Mesenchymal stem cell (in vitro differentiated cells and primary cell): ENCODE measurements around the gene NTS.

Source experiments
- DNase-seq: peaks from one replicate; pipeline ENCODE4 v3.0.0-alpha.2; 2013
- H2AFZ ChIP-seq: one replicate; pipeline ENCODE4 v1.6.1; 2013; ENCODE audit warnings: low read depth, mild to moderate bottlenecking, control low read depth, inconsistent platforms, low read length, moderate library complexity
- H2AK5ac ChIP-seq: 2 replicates; pipeline ENCODE4 v1.6.1; 2013; ENCODE audit warnings: low read length, moderate library complexity, mild to moderate bottlenecking, inconsistent platforms; ENCODE audit not compliant: severe bottlenecking
- H2BK120ac ChIP-seq: one replicate; pipeline ENCODE4 v1.6.1; 2013; ENCODE audit warnings: low read depth, mild to moderate bottlenecking, inconsistent platforms, low read length, moderate library complexity
- H2BK12ac ChIP-seq, 2 experiments: one replicate each; pipeline ENCODE4 v1.6.1; 2013; ENCODE audit warnings: inconsistent platforms in 2 of 2, low read length in 2 of 2, mild to moderate bottlenecking in 2 of 2, moderate library complexity in 2 of 2, control low read depth in 1 of 2
- H2BK15ac ChIP-seq: one replicate; pipeline ENCODE4 v1.6.1; 2013; ENCODE audit warnings: mild to moderate bottlenecking, low read depth, inconsistent platforms; ENCODE audit not compliant: poor library complexity, severe bottlenecking
- H2BK5ac ChIP-seq: 2 replicates; pipeline ENCODE4 v1.6.1; 2013; ENCODE audit warnings: low read depth, mild to moderate bottlenecking, low read length, control low read depth, inconsistent platforms; ENCODE audit not compliant: poor library complexity, severe bottlenecking
- H3K14ac ChIP-seq, 2 experiments: one replicate each; pipeline ENCODE4 v1.6.1; 2013; ENCODE audit warnings: inconsistent platforms in 2 of 2, low read length in 2 of 2, control low read depth in 1 of 2, mild to moderate bottlenecking in 1 of 2, moderate library complexity in 1 of 2
- H3K18ac ChIP-seq, 2 experiments: one replicate each; pipeline ENCODE4 v1.6.1; 2013; ENCODE audit warnings: inconsistent platforms in 2 of 2, low read length in 2 of 2, control low read depth in 1 of 2, low read depth in 1 of 2, mild to moderate bottlenecking in 1 of 2
- H3K23ac ChIP-seq, 2 experiments: one replicate each; pipeline ENCODE4 v1.6.1; 2013; ENCODE audit warnings: inconsistent platforms in 2 of 2, low read length in 2 of 2, mild to moderate bottlenecking in 2 of 2, moderate library complexity in 2 of 2, control low read depth in 1 of 2
- H3K27ac ChIP-seq: 2 replicates; pipeline ENCODE4 v1.5.1; 2013; ENCODE audit warnings: mild to moderate bottlenecking, moderate library complexity, low read length, control low read depth, inconsistent platforms; ENCODE audit not compliant: poor library complexity, severe bottlenecking
- H3K27me3 ChIP-seq, 2 experiments: 2 replicates each; pipeline versions ENCODE4 v1.6.1 to v1.7.0; 2013; ENCODE audit warnings: low read length in 2 of 2, mild to moderate bottlenecking in 2 of 2, moderate library complexity in 2 of 2, control low read depth in 1 of 2, inconsistent platforms in 1 of 2; ENCODE audit not compliant: control insufficient read depth in 1 of 2, insufficient read depth in 1 of 2
- H3K36me3 ChIP-seq, 2 experiments: 2 replicates each; pipeline versions ENCODE4 v1.6.1 to v1.7.0; 2013; ENCODE audit warnings: low read length in 2 of 2, control low read depth in 1 of 2, inconsistent platforms in 1 of 2, low read depth in 1 of 2, mild to moderate bottlenecking in 1 of 2; ENCODE audit not compliant: insufficient read depth in 2 of 2, control insufficient read depth in 1 of 2
- H3K4ac ChIP-seq, 2 experiments: one replicate each; pipeline ENCODE4 v1.6.1; 2013; ENCODE audit warnings: inconsistent platforms in 2 of 2, low read length in 2 of 2, mild to moderate bottlenecking in 2 of 2, moderate library complexity in 2 of 2, control low read depth in 1 of 2, low read depth in 1 of 2
- H3K4me1 ChIP-seq: 2 replicates; pipeline ENCODE4 v1.6.1; 2013; ENCODE audit warnings: low read depth, low read length, control low read depth; ENCODE audit not compliant: control insufficient read depth, insufficient read depth
- H3K4me2 ChIP-seq: 2 replicates; pipeline ENCODE4 v1.6.1; 2013; ENCODE audit warnings: low read length, mild to moderate bottlenecking, inconsistent platforms; ENCODE audit not compliant: poor library complexity, severe bottlenecking
- H3K4me3 ChIP-seq, 2 experiments: 2 replicates each; pipeline versions ENCODE4 v1.5.1 to v1.7.0; 2013; ENCODE audit warnings: low read length in 2 of 2, mild to moderate bottlenecking in 2 of 2, control low read depth in 1 of 2, low read depth in 1 of 2; ENCODE audit not compliant: insufficient read depth in 1 of 2
- H3K79me1 ChIP-seq: replicated peaks from 2 replicates; pipeline ENCODE4 v1.6.1; 2013; ENCODE audit warnings: mild to moderate bottlenecking, control low read depth, low read length, inconsistent platforms; ENCODE audit not compliant: poor library complexity, severe bottlenecking
- H3K9ac ChIP-seq: 2 replicates; pipeline ENCODE4 v1.7.0; 2013; ENCODE audit warnings: mild to moderate bottlenecking, low read length, moderate library complexity
- H3K9me3 ChIP-seq: 2 replicates; pipeline ENCODE4 v1.7.0; 2013; ENCODE audit warnings: mild to moderate bottlenecking, low read length; ENCODE audit not compliant: control insufficient read depth
- H4K8ac ChIP-seq: one replicate; pipeline ENCODE4 v1.6.1; 2013; ENCODE audit warnings: inconsistent platforms, mild to moderate bottlenecking, low read length, moderate library complexity
- H4K91ac ChIP-seq: one replicate; pipeline ENCODE4 v1.6.1; 2013; ENCODE audit warnings: mild to moderate bottlenecking, low read length, inconsistent platforms
- WGBS: methylation state at CpG from one replicate; pipeline ENCODE4 v1.1.7; 2013; ENCODE audit warnings: mixed read lengths; 5-methylcytosine and 5-hydroxymethylcytosine counted together

The NTS gene

DNA sequence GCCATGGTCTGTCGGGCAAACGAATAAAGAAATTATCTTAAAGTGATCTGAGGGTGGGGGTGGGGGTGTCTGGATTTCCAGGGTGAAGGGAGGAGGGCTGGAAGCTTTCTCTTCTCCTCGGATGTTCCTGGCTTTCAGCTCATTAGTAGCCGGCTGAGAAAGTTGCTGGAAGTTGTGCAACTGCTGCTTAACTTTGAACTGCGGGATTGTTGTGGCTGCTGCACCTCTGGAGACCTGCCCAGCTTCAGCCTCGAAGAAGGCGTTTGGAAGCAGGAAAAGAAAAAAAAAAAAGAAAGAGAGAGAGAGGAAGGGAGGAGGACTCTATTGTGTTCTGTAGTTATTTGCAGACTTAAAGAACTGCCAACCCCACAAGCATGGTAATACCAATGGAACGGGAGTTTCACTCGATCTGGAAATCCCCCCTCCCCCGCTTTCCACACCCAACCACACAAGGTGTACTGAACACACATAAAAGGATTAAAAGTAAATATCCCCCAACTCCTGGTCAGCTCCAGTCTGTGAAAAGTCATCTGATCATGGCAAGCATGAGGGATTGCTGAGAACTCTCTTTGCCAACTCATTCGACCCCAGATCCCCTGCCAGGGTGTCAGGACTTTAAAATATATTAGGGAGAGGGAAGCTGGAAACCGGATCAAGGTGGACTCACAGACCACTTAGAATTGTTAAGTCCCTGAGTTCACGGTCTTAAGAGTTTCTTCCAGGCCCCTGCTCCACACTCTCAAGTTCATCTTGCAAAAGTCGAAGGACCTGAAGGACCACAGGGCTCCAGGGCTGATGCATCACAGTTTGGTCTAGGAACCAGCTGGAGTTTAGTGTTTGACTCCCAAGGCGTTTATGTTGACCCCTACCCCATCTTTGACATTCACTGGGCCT lies 37.7 kb upstream of the NTS start, which contains the start of gene RASSF9:
Gene RASSF9 (minus strand): TSS at position 213 of the 894 bp plus-strand sequence. CDS start 208 bp downstream, at position 5.
- peak within 1 kb of the TSS; percentile 77 for H3K27ac ChIP-seq
- H3K9me3 ChIP-seq, result no peaks in the 10 kb centered on the region
- H2BK120ac ChIP-seq, result no peak within 1 kb of the TSS
- H4K8ac ChIP-seq, result peak within 1 kb of the TSS; percentile 23
- H3K9ac ChIP-seq, result peak within 1 kb of the TSS; percentile 89
- peak; percentile 49 for DNase-seq
- peak within 1 kb of the TSS; percentile 28 to 30 for H3K4ac ChIP-seq
- peak within 1 kb of the TSS; percentile 23 for H2BK15ac ChIP-seq
- no peaks in the 10 kb centered on the region for H3K27me3 ChIP-seq
- peak within 1 kb of the TSS in 1 of 2 experiments; percentile 6 for H2BK12ac ChIP-seq
- no peak within 1 kb of the TSS for H4K91ac ChIP-seq
- 37% methylated on average over 14 of the region's 15 CpGs for WGBS
- peak within 1 kb of the TSS; percentile 97 for H2AK5ac ChIP-seq
- H3K4me1 ChIP-seq, result peaks cover 6% of the 10 kb centered on the region
- H3K4me3 ChIP-seq, result peak within 1 kb of the TSS; percentile 48 to 79
- H3K18ac ChIP-seq, result peak within 1 kb of the TSS in 1 of 2 experiments; percentile 5
- H3K79me1 ChIP-seq, result no peaks in the 10 kb centered on the region
- peak within 1 kb of the TSS; percentile 67 for H2BK5ac ChIP-seq
- no peak within 1 kb of the TSS for H3K23ac ChIP-seq
- no peaks in the 10 kb centered on the region for H3K36me3 ChIP-seq
- no peak within 1 kb of the TSS for H2AFZ ChIP-seq
- peak within 1 kb of the TSS in 1 of 2 experiments; percentile 47 for H3K14ac ChIP-seq
- peak within 1 kb of the TSS; percentile 60 for H3K4me2 ChIP-seq

DNA sequence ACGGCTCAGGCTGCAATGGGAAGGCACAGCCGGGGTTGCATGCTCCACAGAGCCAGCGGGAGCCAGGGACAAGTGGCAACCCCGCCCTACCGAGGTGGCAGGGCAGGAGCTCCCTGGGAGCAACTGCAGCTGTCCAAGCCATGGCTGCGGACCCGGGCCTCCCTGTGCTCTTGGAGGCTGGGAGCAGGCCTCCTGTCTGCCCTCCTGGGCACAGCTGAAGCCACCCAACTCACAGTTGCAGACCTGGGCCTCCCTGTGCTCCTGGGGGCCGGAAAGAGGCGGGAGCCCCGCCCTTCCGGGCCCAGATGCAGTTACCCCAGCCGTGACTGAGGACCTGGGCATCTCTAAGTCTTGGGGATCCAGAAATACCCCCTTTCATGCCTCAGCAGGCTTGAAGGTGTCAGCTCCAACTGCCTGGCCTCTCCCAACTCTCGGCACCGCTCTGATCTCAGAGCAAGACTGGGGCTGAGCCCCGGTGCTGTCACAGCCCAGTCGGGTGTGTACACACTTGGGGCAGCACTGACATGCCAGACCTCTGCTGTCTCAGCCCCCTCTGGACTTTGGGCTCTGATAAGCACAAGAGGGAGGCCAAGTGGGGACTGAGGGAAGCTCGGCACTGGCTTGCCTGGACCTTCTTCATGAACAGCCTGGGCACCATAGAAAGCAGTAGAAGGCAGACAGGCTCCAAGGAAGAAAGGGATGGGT lies 30.3 kb upstream of the NTS start:
- Histone ChIP-seq H3K14ac (no peak overlapping the region), H3K36me3 (no peaks in the 10 kb centered on the region), H3K4me3 (no peak overlapping the region), H4K91ac (no peak overlapping the region), H2AFZ (no peak overlapping the region), H3K4me1 (no peaks in the 10 kb centered on the region), H2BK12ac (no peak overlapping the region), H2BK120ac (no peak overlapping the region), H3K4ac (no peak overlapping the region), H3K27ac (no peak overlapping the region), H2BK5ac (no peak overlapping the region), H3K4me2 (no peak overlapping the region), H3K79me1 (no peaks in the 10 kb centered on the region), H4K8ac (no peak overlapping the region), H3K9me3 (no peaks in the 10 kb centered on the region), H3K9ac (no peak overlapping the region), H3K18ac (no peak overlapping the region), H3K27me3 (no peaks in the 10 kb centered on the region), H2BK15ac (no peak overlapping the region), H2AK5ac (no peak overlapping the region), H3K23ac (no peak overlapping the region)
- DNase-seq, result no peak
- WGBS, result 91% methylated on average over 17 of the region's 17 CpGs

GRCh38 chr12:85849344-85849743 lies 24.8 kb upstream of the NTS start:
- 63% methylated on average over 3 of the region's 3 CpGs for WGBS
- Histone ChIP-seq H4K91ac (no peak overlapping the region), H3K4me1 (no peaks in the 10 kb centered on the region), H3K23ac (no peak overlapping the region), H3K27ac (no peak overlapping the region), H3K4me3 (no peak overlapping the region), H2BK120ac (no peak overlapping the region), H2AFZ (no peak overlapping the region), H3K9ac (no peak overlapping the region), H2BK12ac (no peak overlapping the region), H3K79me1 (no peaks in the 10 kb centered on the region), H3K14ac (no peak overlapping the region), H3K18ac (no peak overlapping the region), H3K36me3 (no peaks in the 10 kb centered on the region), H4K8ac (no peak overlapping the region), H2AK5ac (no peak overlapping the region), H2BK15ac (no peak overlapping the region), H2BK5ac (no peak overlapping the region), H3K9me3 (no peaks in the 10 kb centered on the region), H3K4me2 (no peak overlapping the region), H3K4ac (no peak overlapping the region), H3K27me3 (no peaks in the 10 kb centered on the region)
- no peak for DNase-seq

GRCh38 chr12:85855305-85855704 lies 18.8 kb upstream of the NTS start:
- Histone ChIP-seq H4K8ac (no peak overlapping the region), H3K9me3 (no peaks in the 10 kb centered on the region), H3K4ac (no peak overlapping the region), H3K4me3 (no peak overlapping the region), H3K36me3 (no peaks in the 10 kb centered on the region), H3K79me1 (no peaks in the 10 kb centered on the region), H3K27ac (no peak overlapping the region), H4K91ac (no peak overlapping the region), H3K4me1 (no peaks in the 10 kb centered on the region), H2BK12ac (no peak overlapping the region), H2AK5ac (no peak overlapping the region), H3K4me2 (no peak overlapping the region), H2BK15ac (no peak overlapping the region), H3K18ac (no peak overlapping the region), H2BK5ac (no peak overlapping the region), H2BK120ac (no peak overlapping the region), H3K27me3 (no peaks in the 10 kb centered on the region), H3K23ac (no peak overlapping the region), H2AFZ (no peak overlapping the region), H3K14ac (peak overlapping the region in 1 of 2 experiments; percentile 57), H3K9ac (no peak overlapping the region)
- DNase-seq, result no peak
- WGBS, result 96% methylated on average over 5 of the region's 6 CpGs
